Activated T-helper 2 cell treated with anti-CD3 and anti-CD28 coated beads, Interferon-gamma antibody, Interleukin-2, Interleukin-4, amounts not matched to agents 10 μg/mL and 5 μg/mL and 100 μg/mL, durations not matched to agents 14 hours and 24 hours and 36 hours (primary cell): ENCODE measurements around the gene DHX16. TPM values are rescaled to one million over a fixed set of nuclear protein-coding genes. Genes with fewer than 3 reads are reported as not detected.

Experiments
- DNase-seq: peaks from one replicate; pipeline ENCODE4 v3.0.0; 2021; ENCODE audit warnings: low spot score
- H3K27ac Mint-ChIP-seq: one replicate; pipeline ENCODE4 v1.8.0; 2021; ENCODE audit warnings: mixed read lengths
- H3K27me3 Mint-ChIP-seq: one replicate; pipeline ENCODE4 v1.8.0; 2021; ENCODE audit warnings: low read depth, mixed read lengths
- H3K36me3 Mint-ChIP-seq: one replicate; pipeline ENCODE4 v1.8.0; 2021; ENCODE audit warnings: low read depth, mixed read lengths
- H3K4me1 Mint-ChIP-seq: one replicate; pipeline ENCODE4 v1.8.0; 2021; ENCODE audit warnings: low read depth, mixed read lengths
- H3K4me3 Mint-ChIP-seq: one replicate; pipeline ENCODE4 v1.8.0; 2021; ENCODE audit warnings: low read depth, mild to moderate bottlenecking, moderate library complexity, mixed read lengths
- H3K9me3 Mint-ChIP-seq: one replicate; pipeline ENCODE4 v1.8.0; 2021; ENCODE audit warnings: mixed read lengths
- intact Hi-C: fragments of 100-400 bp; cut with micrococcal nuclease; formaldehyde crosslinking; loops from one replicate; pipeline ENCODE4 v1.15.1; 2023
- total RNA-seq: library from RNA; stranded (reverse); gene quantifications from 2 replicates; pipeline ENCODE4 v1.2.3, GENCODE V29; 2022

DHX16 gene
- total RNA-seq, 1 donor from 2014 or later = 48.4 TPM

DNA sequence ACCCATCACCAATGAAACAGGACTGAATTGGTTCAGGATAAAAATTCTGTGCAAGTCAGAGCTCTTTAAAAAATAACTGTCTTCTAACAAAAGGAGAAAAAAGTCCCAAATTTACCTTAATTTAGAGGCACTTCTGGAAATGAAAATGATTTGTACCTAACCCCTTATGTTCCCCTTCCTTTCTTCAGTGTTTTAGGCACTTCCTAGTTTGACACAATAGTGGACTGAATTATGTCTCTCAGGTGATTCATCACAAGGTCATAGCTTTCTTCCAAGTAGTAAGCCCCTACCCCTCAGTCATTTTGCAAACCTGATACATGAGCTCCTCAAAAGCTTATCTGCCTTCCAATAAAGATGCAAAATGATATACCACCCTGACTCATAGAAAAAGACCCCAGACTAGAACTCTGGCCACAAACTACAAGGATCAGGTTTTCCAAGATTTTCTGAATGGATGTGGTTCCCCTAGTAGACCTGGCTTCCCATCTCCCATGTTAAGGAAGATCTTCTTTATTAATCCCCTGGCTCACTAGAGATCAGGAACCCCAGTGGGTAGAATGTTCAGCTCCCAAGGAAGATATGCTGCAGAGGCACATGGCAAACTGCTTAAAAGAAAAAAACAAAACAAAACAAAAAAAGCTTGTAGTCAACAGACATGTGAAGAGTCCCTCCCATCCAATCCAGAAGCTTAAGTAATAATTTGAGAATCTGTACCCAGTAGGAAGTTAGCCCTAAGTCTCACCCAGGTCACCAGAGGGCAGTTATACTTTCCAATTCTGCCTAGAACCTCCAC lies 59.4 kb downstream of the DHX16 start:
- DNase-seq = no peak
- H3K27me3 Mint-ChIP-seq = peaks cover 3% of the 10 kb centered on the region
- H3K4me3 Mint-ChIP-seq = peak overlapping the region; percentile 96
- peak overlapping the region; percentile 83 for H3K27ac Mint-ChIP-seq
- peaks cover 52% of the 10 kb centered on the region for H3K4me1 Mint-ChIP-seq
- H3K36me3 Mint-ChIP-seq = peaks cover 84% of the 10 kb centered on the region
- intact Hi-C loops = loop anchor here (10.0 kb wide), 1 partner anchor 931 kb away; the partner anchor contains the start of genes ATP6V1G2, DDX39B and NFKBIL1
- no peaks in the 10 kb centered on the region for H3K9me3 Mint-ChIP-seq

DNA sequence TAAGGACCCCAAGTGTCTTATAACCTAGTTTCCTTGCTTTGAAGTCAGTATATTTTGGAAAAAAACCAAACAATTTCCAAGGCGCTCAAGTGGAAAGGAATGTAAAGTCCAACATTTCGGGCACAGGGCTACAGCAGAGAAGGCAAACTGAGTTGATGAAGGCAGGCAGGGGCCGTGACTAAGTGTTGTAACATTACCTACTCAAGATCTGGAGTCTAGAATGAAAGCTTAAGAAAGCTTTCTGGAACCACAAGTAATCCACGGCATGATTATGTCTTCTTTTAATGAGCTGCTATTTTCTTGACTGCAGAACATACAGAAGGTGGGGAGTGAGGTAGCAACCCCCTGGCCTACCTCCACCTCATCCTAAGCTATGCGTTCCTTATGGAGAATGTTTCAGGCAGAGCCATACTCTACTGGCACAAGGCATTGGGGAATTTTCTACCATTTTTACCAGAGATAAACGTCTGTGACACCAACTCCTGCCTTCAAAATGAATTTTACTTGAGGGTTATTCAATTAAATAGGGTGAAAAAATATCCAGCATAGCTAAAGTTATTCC lies 60.0 kb downstream of the DHX16 start:
- H3K36me3 Mint-ChIP-seq = peaks cover 90% of the 10 kb centered on the region
- no peak for DNase-seq
- intact Hi-C loops = loop anchor here (10.0 kb wide), 1 partner anchor 932 kb away; the partner anchor contains the start of genes ATP6V1G2, DDX39B and NFKBIL1
- peaks cover 52% of the 10 kb centered on the region for H3K4me1 Mint-ChIP-seq
- H3K4me3 Mint-ChIP-seq = peak overlapping the region; percentile 18
- H3K27me3 Mint-ChIP-seq = peaks cover 3% of the 10 kb centered on the region
- no peaks in the 10 kb centered on the region for H3K9me3 Mint-ChIP-seq
- no peak overlapping the region for H3K27ac Mint-ChIP-seq

- Mint-ChIP-seq H3K36me3 (peaks cover 95% of the 10 kb centered on the region), H3K4me1 (peaks cover 54% of the 10 kb centered on the region), H3K9me3 (no peaks in the 10 kb centered on the region), H3K27me3 (peaks cover 2% of the 10 kb centered on the region), H3K4me3 (no peak overlapping the region), H3K27ac (peak overlapping the region; percentile 67)
- DNase-seq = no peak
- intact Hi-C loops = loop anchor here (10.0 kb wide), 1 partner anchor 933 kb away; the partner anchor contains the start of genes ATP6V1G2, DDX39B and NFKBIL1
Measured at GRCh38 chr6:30612213-30612612, 60.6 kb downstream of the DHX16 start.

GRCh38 chr6:30611856-30612194 lies 61.0 kb downstream of the DHX16 start:
- intact Hi-C loops = loop anchor here (10.0 kb wide), 1 partner anchor 933 kb away; the partner anchor contains the start of genes ATP6V1G2, DDX39B and NFKBIL1
- peak overlapping the region; percentile 67 for H3K27ac Mint-ChIP-seq

GRCh38 chr6:30611150-30611855 lies 61.5 kb downstream of the DHX16 start:
- no peaks in the 10 kb centered on the region for H3K9me3 Mint-ChIP-seq
- DNase-seq = no peak
- no peaks in the 10 kb centered on the region for H3K27me3 Mint-ChIP-seq
- peaks cover 55% of the 10 kb centered on the region for H3K4me1 Mint-ChIP-seq
- no peak overlapping the region for H3K4me3 Mint-ChIP-seq
- peak overlapping the region; percentile 67 for H3K27ac Mint-ChIP-seq
- intact Hi-C loops = loop anchor here (10.0 kb wide), 1 partner anchor 933 kb away; the partner anchor contains the start of genes ATP6V1G2, DDX39B and NFKBIL1
- H3K36me3 Mint-ChIP-seq = peaks cover 92% of the 10 kb centered on the region

More at GRCh38 chr6:30611856-30612194, 61.0 kb downstream of the DHX16 start:
- Mint-ChIP-seq H3K4me1 (peaks cover 54% of the 10 kb centered on the region), H3K27me3 (no peaks in the 10 kb centered on the region), H3K36me3 (peaks cover 92% of the 10 kb centered on the region), H3K4me3 (no peak overlapping the region), H3K9me3 (no peaks in the 10 kb centered on the region)
- DNase-seq = no peak

DNA sequence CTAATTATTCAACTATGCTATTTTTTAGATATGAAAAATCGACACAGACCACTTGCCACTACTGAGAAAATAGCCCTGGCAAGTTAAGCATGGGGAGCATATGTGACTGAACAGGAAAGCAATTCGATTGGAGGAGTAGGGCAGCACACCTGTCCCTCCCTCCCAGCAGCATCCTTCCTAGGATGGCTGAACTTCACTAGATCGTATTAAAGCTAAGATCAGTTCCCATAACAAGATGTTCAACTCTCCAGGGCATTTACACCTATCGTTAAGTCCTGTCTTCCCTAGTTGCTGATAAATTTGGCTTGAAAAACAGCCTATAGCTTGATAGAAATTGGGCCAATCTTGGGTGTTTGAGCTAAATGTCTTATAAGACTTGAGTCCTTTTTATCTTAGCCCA lies 62.7 kb downstream of the DHX16 start:
- intact Hi-C loops = loop anchor here (10.0 kb wide), 1 partner anchor 935 kb away; the partner anchor contains the start of genes ATP6V1G2, DDX39B and NFKBIL1

GRCh38 chr6:30603961-30604360 lies 68.8 kb downstream of the DHX16 start:
- Mint-ChIP-seq H3K4me3 (no peak overlapping the region), H3K9me3 (no peaks in the 10 kb centered on the region), H3K36me3 (peaks cover 82% of the 10 kb centered on the region), H3K27ac (no peak overlapping the region), H3K4me1 (peaks cover 8% of the 10 kb centered on the region), H3K27me3 (no peaks in the 10 kb centered on the region)
- DNase-seq = no peak
- intact Hi-C loops = no loop called here

More for the DNA sequence above, 62.7 kb downstream of the DHX16 start:
- no peaks in the 10 kb centered on the region for H3K27me3 Mint-ChIP-seq
- DNase-seq = no peak
- H3K36me3 Mint-ChIP-seq = peaks cover 90% of the 10 kb centered on the region
- H3K9me3 Mint-ChIP-seq = no peaks in the 10 kb centered on the region
- H3K27ac Mint-ChIP-seq = peak overlapping the region; percentile 23
- peaks cover 57% of the 10 kb centered on the region for H3K4me1 Mint-ChIP-seq
- H3K4me3 Mint-ChIP-seq = no peak overlapping the region

Other genes starting within 250 kb of the DHX16 start
- gene HLA-E, start 183.5 kb downstream of the DHX16 start, total RNA-seq = 358 and 360 TPM in 2 replicates
- 79.8 and 88.2 TPM in 2 replicates for gene GNL1, start 116.5 kb downstream of the DHX16 start, total RNA-seq
- 35.0 and 36.6 TPM in 2 replicates for gene PRR3, start 115.7 kb downstream of the DHX16 start, total RNA-seq
- 102 and 112 TPM in 2 replicates for gene ABCF1, start 101.6 kb downstream of the DHX16 start, total RNA-seq
- 96.7 and 102 TPM in 2 replicates for gene PPP1R10, start 55.8 kb downstream of the DHX16 start, total RNA-seq
- 71.9 and 74.9 TPM in 2 replicates for gene MRPS18B, start 55.2 kb downstream of the DHX16 start, total RNA-seq
- gene ATAT1, start 46.1 kb downstream of the DHX16 start, total RNA-seq = 11.8 and 13.9 TPM in 2 replicates
- 23.1 and 28.2 TPM in 2 replicates for gene C6orf136, start 25.9 kb downstream of the DHX16 start, total RNA-seq
- gene PPP1R18, start 13.6 kb upstream of the DHX16 start, total RNA-seq = 137 and 144 TPM in 2 replicates
- 23.1 and 24.2 TPM in 2 replicates for gene NRM, start 18.0 kb upstream of the DHX16 start, total RNA-seq
- 88.3 and 96.6 TPM in 2 replicates for gene MDC1, start 44.3 kb upstream of the DHX16 start, total RNA-seq
- gene TUBB, start 47.3 kb upstream of the DHX16 start, total RNA-seq = 1,115 and 1,128 TPM in 2 replicates
- 201 and 214 TPM in 2 replicates for gene FLOT1, start 69.7 kb upstream of the DHX16 start, total RNA-seq
- 185 and 190 TPM in 2 replicates for gene IER3, start 71.5 kb upstream of the DHX16 start, total RNA-seq
- 11.3 and 13.7 TPM in 2 replicates for gene DDR1, start 211.5 kb upstream of the DHX16 start, total RNA-seq
- 56.8 and 58.3 TPM in 2 replicates for gene GTF2H4, start 235.2 kb upstream of the DHX16 start, total RNA-seq
- gene VARS2, start 241.2 kb upstream of the DHX16 start, total RNA-seq = 67.0 and 75.0 TPM in 2 replicates